ENCODE results near the gene STK16. TPM values are rescaled to one million over a fixed set of nuclear protein-coding genes. Genes with fewer than 3 reads are reported as not detected.
A peak's percentile ranks its signal among the peaks of the same experiment; 100 is the strongest.

Gene STK16
- total RNA-seq, 1 donor = 18.5 TPM

- Histone ChIP-seq H3K4me3 (ENCODE audit: low read length) (no peak overlapping the region), H3K27me3 (ENCODE audit: insufficient read depth, low read length) (no peaks in the 10 kb centered on the region), H3K9me3 (ENCODE audit: low read depth, low read length) (no peaks in the 10 kb centered on the region), H3K4me1 (ENCODE audit: insufficient read depth, low read length) (peaks cover 45% of the 10 kb centered on the region)
Observed at GRCh38 chr2:219209236-219210195, 35.8 kb upstream of the STK16 start.

- Histone ChIP-seq H3K9me3 (ENCODE audit: low read depth, low read length) (no peaks in the 10 kb centered on the region), H3K27me3 (ENCODE audit: insufficient read depth, low read length) (no peaks in the 10 kb centered on the region), H3K4me1 (ENCODE audit: insufficient read depth, low read length) (peaks cover 45% of the 10 kb centered on the region), H3K4me3 (ENCODE audit: low read length) (no peak overlapping the region)
Observed at GRCh38 chr2:219210196-219210885, 34.9 kb upstream of the STK16 start.

GRCh38 chr2:219210886-219211362 is 34.4 kb upstream of the STK16 start:
- Histone ChIP-seq H3K27me3 (ENCODE audit: insufficient read depth, low read length) (no peaks in the 10 kb centered on the region), H3K4me1 (ENCODE audit: insufficient read depth, low read length) (peaks cover 42% of the 10 kb centered on the region), H3K4me3 (ENCODE audit: low read length) (no peak overlapping the region), H3K9me3 (ENCODE audit: low read depth, low read length) (no peaks in the 10 kb centered on the region)

GRCh38 chr2:219213026-219213415 is 32.3 kb upstream of the STK16 start:
- Histone ChIP-seq H3K4me1 (ENCODE audit: insufficient read depth, low read length) (peaks cover 39% of the 10 kb centered on the region), H3K9me3 (ENCODE audit: low read depth, low read length) (no peaks in the 10 kb centered on the region), H3K27me3 (ENCODE audit: insufficient read depth, low read length) (no peaks in the 10 kb centered on the region), H3K4me3 (ENCODE audit: low read length) (no peak overlapping the region)

DNA sequence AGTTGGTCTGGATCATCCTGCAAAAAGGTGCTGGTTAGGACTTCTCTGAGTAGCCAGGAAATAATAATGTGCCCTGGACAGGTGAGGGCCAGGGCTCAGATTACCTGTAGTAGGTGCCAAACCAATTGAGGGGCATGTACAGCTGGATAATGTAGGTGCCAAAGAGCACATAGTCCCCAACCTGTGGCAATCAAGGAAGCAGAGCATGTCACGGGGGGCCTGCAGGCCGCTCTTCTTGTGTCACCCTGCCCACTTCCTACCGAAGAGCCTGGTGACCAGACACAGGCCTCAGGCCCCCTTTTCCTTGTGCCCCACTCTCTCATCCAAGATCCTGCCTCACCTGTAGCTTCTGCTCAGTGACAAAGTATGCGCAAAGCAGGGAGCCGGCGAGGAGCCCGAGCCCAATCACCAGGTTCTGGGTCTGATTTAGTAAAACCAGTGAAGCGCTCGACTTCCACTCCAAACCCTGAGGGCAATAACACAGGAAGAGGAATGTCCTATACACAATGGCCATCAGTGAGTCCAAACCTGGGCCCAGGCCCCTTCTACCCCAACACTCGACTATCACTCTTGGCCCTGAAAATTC is 31.7 kb upstream of the STK16 start:
- Histone ChIP-seq H3K4me3 (ENCODE audit: low read length) (no peak overlapping the region), H3K27me3 (ENCODE audit: insufficient read depth, low read length) (no peaks in the 10 kb centered on the region), H3K4me1 (ENCODE audit: insufficient read depth, low read length) (peaks cover 42% of the 10 kb centered on the region), H3K9me3 (ENCODE audit: low read depth, low read length) (no peaks in the 10 kb centered on the region)

- peaks cover 43% of the 10 kb centered on the region for H3K4me1 ChIP-seq (ENCODE audit: insufficient read depth, low read length)
- H3K27me3 ChIP-seq (ENCODE audit: insufficient read depth, low read length) = no peaks in the 10 kb centered on the region
- H3K4me3 ChIP-seq (ENCODE audit: low read length) = no peak overlapping the region
- no peaks in the 10 kb centered on the region for H3K9me3 ChIP-seq (ENCODE audit: low read depth, low read length)
Observed at GRCh38 chr2:219214141-219214540, 31.1 kb upstream of the STK16 start.

- H3K4me3 ChIP-seq (ENCODE audit: low read length) = no peak overlapping the region
- no peaks in the 10 kb centered on the region for H3K27me3 ChIP-seq (ENCODE audit: insufficient read depth, low read length)
- H3K9me3 ChIP-seq (ENCODE audit: low read depth, low read length) = no peaks in the 10 kb centered on the region
- peaks cover 43% of the 10 kb centered on the region for H3K4me1 ChIP-seq (ENCODE audit: insufficient read depth, low read length)
Observed at GRCh38 chr2:219214786-219215185, 30.5 kb upstream of the STK16 start.

- Histone ChIP-seq H3K4me1 (ENCODE audit: insufficient read depth, low read length) (peaks cover 38% of the 10 kb centered on the region), H3K9me3 (ENCODE audit: low read depth, low read length) (no peaks in the 10 kb centered on the region), H3K27me3 (ENCODE audit: insufficient read depth, low read length) (no peaks in the 10 kb centered on the region), H3K4me3 (ENCODE audit: low read length) (no peak overlapping the region)
Observed at GRCh38 chr2:219215871-219216534, 29.3 kb upstream of the STK16 start.

DNA sequence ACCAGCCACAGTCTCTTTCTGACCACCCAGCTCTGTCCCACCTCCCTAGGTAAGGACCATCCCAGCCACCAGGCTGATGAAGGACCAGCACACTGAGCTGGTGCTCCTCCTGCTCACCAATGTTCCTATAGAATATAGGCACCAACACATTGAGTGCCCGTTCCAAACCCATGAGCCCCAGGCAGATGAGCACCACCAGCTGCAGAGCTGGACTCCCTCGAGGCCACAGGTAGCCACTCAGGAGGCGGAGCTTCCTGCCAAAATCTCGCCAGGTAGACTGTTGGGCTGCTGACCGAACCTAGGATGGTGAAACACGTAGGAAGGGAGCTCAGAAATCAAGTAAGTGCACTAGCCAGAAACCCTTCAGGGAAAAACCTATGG is 28.8 kb upstream of the STK16 start:
- no peak overlapping the region for H3K4me3 ChIP-seq (ENCODE audit: low read length)
- no peaks in the 10 kb centered on the region for H3K27me3 ChIP-seq (ENCODE audit: insufficient read depth, low read length)
- peaks cover 33% of the 10 kb centered on the region for H3K4me1 ChIP-seq (ENCODE audit: insufficient read depth, low read length)
- H3K9me3 ChIP-seq (ENCODE audit: low read depth, low read length) = no peaks in the 10 kb centered on the region

DNA sequence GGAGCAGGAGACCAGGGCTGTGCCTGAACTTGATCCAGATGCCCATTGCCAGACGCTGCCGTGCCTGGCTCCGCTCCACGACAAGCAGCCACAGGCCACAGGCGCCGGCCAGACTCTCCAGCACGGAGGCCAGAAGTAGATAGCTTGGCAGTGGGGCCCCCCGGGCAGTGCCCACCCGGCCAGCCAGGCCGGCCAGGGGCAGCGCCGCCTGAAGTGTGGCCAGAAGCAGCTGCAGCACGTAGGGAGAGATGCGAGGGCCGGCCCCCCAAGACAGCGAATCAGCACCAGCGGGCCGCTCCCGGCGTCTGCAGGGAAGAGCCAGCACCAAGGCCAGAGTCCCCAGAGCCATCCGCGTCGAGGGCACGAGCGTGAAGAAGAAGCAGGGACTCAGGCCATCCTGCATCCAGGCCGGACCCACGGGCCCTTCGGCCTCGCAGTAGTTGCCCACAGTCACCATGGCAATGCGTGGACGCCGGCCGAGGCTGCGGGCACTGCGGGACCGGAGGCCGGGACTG is 27.0 kb upstream of the STK16 start:
- Histone ChIP-seq H3K4me1 (ENCODE audit: insufficient read depth, low read length) (peaks cover 33% of the 10 kb centered on the region), H3K27me3 (ENCODE audit: insufficient read depth, low read length) (no peaks in the 10 kb centered on the region), H3K9me3 (ENCODE audit: low read depth, low read length) (no peaks in the 10 kb centered on the region), H3K4me3 (ENCODE audit: low read length) (peak overlapping the region; percentile 44)

DNA sequence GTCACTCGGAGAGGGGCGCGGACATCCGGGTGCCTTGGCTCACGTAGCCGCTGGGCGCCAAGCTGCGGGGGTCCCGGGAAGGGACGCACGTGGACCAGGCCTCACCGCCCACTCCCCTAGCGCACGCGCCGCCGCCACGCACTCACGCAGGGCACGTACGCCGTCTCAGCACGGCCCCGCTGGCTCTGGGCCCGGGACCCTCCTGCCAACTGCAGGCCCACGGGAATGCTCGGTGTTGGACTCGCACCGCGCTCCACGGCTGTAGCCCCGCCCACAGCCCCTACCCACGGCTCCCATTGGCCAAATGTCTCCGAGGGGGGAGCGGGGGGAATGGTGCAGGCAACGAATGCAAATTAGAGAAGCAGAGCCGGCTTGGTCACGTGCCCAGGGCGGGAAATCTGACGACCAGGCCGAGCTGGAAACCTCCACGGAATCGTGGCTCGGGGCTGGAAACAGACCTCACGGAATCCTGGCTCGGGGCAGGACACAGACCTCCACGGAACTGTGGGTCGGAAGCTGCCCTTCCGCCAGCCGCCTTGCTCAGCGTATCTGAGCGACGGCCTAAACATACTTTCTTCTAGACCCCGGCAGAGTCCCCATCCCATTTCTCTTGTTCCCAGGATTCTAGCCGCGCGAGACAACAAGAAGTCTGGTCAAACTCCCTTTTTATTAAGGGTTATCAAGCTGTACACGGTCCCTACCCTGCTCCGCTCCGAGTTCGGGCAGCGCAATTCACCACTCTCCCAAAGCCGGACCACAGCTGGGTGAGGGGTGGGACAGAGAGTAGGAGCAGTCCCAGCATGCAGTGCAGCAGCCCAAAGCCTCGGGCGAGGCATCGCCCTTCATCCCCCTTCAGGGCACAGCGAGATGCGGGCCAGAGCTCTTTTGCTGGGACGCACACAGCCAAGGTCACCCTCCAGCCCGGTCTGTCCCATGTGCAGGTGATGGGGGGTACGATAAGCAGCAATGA is 26.3 kb upstream of the STK16 start, which contains the start of gene ABCB6:
Gene ABCB6 (minus strand): TSS at position 227 of the 970 bp plus-strand sequence. CDS start 285 bp downstream, outside the sequence.
- Histone ChIP-seq H3K9me3 (ENCODE audit: low read depth, low read length) (no peaks in the 10 kb centered on the region), H3K4me3 (ENCODE audit: low read length) (peak within 1 kb of the TSS; percentile 44), H3K4me1 (ENCODE audit: insufficient read depth, low read length) (peaks cover 33% of the 10 kb centered on the region), H3K27me3 (ENCODE audit: insufficient read depth, low read length) (no peaks in the 10 kb centered on the region)

DNA sequence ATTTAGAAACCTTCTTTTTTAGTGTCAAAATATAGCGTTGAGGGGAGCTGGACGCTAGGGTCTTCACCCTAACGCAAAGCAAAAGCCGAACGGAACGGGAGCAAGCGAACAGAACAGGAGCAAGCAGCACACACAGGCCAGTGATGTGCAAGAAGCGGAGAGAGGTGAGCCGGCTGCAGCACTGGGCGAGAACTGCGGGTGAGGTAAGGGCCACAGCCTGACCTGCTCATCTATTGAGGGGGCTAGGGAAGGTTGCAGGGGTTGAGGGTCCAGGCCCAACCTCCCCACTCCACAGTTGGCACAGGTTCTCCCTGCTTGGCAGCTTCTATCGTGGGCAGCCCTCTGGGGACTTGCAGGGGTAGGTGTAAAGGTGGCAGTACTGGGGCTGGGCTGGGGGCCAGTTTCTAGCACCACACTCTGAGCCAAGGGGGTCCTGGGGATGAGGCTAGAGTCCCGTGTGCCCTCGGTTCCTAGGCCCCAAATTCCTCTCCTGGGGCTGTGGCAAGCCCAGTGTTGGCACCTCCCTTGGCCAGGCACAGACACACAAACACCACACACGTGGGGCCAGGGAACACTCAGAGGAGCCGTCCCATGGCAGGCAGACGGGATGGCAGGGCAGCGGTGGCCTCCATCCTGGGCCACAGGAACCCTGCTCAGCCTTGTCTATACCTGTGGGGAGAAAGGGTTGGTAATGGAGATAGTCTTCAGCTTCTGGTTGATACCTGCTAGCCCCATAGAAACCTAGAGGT is 25.3 kb upstream of the STK16 start:
- no peaks in the 10 kb centered on the region for H3K27me3 ChIP-seq (ENCODE audit: insufficient read depth, low read length)
- no peak overlapping the region for H3K4me3 ChIP-seq (ENCODE audit: low read length)
- H3K9me3 ChIP-seq (ENCODE audit: low read depth, low read length) = no peaks in the 10 kb centered on the region
- peaks cover 36% of the 10 kb centered on the region for H3K4me1 ChIP-seq (ENCODE audit: insufficient read depth, low read length)

All from mononuclear cell (primary cell).